Measurements from ENCODE around the gene ENPP6. TPM values are rescaled to one million over a fixed set of nuclear protein-coding genes. Genes with fewer than 3 reads are reported as not detected.
A peak's percentile ranks its signal among the peaks of the same experiment; 100 is the strongest.

The ENPP6 gene
- total RNA-seq, 1 donor from 2014 or later, result 0.61 TPM

DNA sequence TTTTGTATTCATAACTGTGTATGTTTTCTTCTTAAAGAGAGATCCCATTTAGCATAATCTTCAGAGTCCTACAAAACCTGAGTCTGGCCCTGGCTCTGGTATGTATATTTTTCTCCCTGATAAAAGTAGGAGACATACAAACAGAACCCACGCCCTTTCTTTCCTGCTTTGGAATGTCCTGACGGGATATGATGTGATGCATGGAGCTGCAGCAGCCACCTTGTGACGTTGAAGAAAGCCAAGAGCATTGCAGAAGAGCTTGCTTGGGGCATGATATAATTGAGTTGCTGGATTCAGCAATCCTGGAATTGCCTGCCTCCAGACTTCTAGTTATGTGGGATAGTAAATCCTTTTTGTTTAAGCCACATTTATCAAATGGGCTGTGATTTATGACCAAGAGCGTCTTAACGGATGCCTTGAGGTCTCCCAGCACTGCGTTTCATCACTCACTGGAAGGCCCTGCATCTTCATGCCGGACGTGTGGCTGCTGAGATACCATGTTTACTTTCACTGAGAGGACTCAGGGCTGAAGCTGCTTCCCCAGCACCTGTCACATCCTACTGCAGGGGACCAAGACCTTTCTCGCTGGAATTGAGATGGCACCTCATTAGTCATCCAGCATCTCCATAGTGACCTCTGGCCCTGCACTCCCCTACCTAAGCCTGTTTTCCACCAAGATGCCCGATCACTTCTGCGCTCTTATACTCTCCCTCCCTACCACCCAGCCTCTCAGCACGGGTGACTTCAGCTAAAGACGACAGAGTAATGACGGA lies 107.0 kb downstream of the ENPP6 start:
- H3K36me3 Mint-ChIP-seq (ENCODE audit: low read depth), result no peaks in the 10 kb centered on the region
- no peaks in the 10 kb centered on the region for H3K9me3 Mint-ChIP-seq
- H3K27ac Mint-ChIP-seq, result no peak overlapping the region
- intact Hi-C loops (cut with micrococcal nuclease), result no loop called here
- no peak for DNase-seq
- H3K4me1 Mint-ChIP-seq, result no peaks in the 10 kb centered on the region
- peaks cover 1% of the 10 kb centered on the region for H3K27me3 Mint-ChIP-seq
- no peak overlapping the region for H3K4me3 Mint-ChIP-seq

DNA sequence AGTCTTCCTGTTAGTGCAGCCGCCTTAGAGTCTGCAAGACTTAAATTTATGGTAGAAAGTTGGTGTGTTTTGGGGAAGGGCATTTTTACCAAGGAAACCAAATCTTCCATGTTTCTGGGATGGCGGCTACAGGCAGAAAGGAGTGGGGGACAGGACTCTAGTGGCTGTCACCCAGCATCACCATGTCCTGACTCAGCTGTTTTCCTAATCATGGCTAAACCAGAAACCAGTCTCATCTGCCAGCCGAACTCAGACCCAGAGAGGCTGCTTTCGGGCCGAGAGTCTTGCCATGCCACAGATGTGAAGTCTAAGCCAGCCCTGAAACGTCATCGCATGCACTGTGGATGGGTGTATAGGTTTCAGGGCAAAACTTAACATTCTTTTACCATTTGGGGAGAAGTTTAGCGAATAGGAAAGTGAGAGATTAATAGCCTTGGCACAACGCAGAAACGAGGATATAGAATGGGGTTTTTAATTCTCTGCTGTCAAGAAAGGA lies 109.6 kb downstream of the ENPP6 start:
- no peak for DNase-seq
- Mint-ChIP-seq H3K27ac (no peak overlapping the region), H3K4me1 (no peaks in the 10 kb centered on the region), H3K36me3 (ENCODE audit: low read depth) (no peaks in the 10 kb centered on the region), H3K27me3 (peaks cover 1% of the 10 kb centered on the region), H3K9me3 (no peaks in the 10 kb centered on the region), H3K4me3 (no peak overlapping the region)
- intact Hi-C loops (cut with micrococcal nuclease), result no loop called here

DNA sequence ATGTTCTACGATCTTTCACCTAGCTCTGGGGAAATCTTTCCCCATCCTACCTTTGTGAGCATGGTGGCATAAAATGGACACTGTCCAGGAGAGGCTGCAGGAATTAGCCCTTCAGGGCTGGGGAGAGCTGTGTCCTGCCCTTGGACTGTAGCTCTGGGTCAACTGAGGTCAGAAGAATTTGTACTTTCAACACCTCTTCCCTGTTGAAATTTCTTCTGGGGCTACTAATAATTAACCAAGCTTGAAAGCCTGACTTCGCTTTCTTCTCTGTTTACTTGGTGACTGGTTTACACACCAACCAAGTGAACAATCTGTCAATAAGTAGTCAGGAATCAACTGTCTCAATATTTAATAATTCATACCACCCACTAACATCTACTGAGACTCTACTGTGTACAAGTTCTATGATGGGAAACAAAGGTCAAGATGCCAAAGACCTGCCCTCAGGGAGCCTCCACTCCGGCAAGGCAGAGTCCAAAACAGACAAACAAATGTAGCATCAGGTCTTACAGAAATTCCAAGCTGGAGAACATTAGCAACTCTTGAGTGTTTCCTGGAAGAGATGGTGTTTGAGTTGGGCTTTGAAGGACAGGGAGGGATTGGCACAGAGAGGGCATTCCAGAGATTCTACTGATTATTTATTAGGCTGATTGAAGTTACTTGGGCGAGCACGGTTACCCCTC lies 113.1 kb downstream of the ENPP6 start:
- H3K9me3 Mint-ChIP-seq, result no peaks in the 10 kb centered on the region
- intact Hi-C loops (cut with micrococcal nuclease), result no loop called here

DNA sequence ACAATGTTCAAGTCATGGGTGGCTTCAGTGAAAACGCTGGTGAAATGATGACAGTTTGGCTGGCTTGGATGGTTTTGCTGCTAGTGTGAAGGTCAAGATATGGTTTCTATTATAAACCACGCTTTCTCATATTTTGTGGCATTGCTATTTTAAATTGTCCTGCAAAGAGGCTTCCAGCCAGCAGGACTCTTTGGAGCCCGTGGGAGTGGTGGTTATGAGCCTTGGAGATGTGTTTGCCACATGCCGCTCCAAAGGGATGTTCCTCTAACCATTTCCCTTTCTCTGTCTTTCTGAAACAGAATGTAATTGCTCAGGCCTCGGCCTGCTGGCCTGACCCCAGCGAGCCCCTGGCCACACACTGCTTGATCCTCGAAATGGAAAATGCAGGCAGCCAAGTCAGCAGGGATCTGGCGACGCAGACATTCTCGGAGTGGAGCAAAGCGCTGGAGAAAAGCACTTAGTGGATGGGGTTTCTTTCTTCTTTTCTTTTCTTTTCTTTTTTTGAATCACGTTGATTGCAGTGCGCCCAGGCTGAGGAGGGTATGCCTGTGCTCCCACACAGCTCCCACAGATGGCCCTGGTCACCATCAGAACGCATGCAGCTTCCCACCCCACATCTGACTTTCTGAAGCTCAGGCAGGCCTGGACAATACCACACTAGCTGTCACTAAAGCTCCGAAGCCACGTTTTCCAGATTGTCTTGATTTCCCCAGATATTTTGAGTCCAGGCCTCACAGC lies 114.0 kb downstream of the ENPP6 start:
- H3K4me1 Mint-ChIP-seq, result no peaks in the 10 kb centered on the region
- H3K27me3 Mint-ChIP-seq, result no peaks in the 10 kb centered on the region
- no peak overlapping the region for H3K27ac Mint-ChIP-seq
- H3K36me3 Mint-ChIP-seq (ENCODE audit: low read depth), result no peaks in the 10 kb centered on the region
- intact Hi-C loops (cut with micrococcal nuclease), result no loop called here
- no peak for DNase-seq
- H3K4me3 Mint-ChIP-seq, result no peak overlapping the region
- no peaks in the 10 kb centered on the region for H3K9me3 Mint-ChIP-seq

More for the DNA sequence above, 113.1 kb downstream of the ENPP6 start:
- no peaks in the 10 kb centered on the region for H3K27me3 Mint-ChIP-seq
- no peaks in the 10 kb centered on the region for H3K36me3 Mint-ChIP-seq (ENCODE audit: low read depth)
- no peak overlapping the region for H3K27ac Mint-ChIP-seq
- H3K4me1 Mint-ChIP-seq, result no peaks in the 10 kb centered on the region
- no peak overlapping the region for H3K4me3 Mint-ChIP-seq
- no peak for DNase-seq

DNA sequence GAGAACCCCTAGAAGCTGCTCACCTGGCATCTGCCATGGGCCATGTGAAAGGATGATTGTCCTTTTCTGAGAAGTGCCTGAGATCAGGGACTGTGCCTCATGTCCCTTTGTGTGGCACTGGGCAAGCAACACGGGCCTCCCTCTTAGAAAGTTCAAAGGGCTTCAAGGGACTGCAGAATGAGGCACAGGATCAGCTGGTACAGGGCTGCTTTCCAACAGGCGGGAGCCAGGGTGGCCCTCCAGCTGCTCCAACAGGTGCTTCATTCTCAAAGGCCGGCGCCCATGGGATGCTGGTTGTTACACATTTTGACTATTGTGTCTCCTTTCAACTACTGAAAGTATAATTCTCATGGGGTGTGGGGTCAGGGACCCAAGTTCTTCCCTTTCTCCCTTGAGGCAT lies 114.7 kb downstream of the ENPP6 start:
- DNase-seq, result no peak
- Mint-ChIP-seq H3K9me3 (no peaks in the 10 kb centered on the region), H3K4me1 (no peaks in the 10 kb centered on the region), H3K36me3 (ENCODE audit: low read depth) (no peaks in the 10 kb centered on the region), H3K27me3 (no peaks in the 10 kb centered on the region), H3K27ac (no peak overlapping the region), H3K4me3 (no peak overlapping the region)
- intact Hi-C loops (cut with micrococcal nuclease), result no loop called here

DNA sequence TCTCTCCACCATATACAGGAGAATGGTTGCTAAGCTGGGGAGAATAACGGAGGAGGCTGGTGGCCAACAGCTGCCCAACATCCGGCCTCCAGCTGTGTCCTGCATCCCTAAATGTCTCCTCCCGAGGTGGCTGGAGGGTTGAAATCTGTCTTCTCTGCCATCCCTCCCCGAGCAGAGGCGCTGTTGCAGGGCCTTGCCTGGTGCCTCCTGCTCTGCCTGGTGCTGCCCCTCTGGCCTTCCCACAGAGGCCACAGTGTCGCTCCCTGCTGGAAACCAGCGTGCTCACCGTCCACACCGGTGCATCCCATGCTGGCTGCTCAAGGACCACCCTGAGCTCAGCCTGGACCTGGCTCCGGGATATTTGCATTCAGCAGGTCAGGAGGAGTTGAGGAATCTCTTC lies 115.2 kb downstream of the ENPP6 start:
- intact Hi-C loops (cut with micrococcal nuclease), result no loop called here
- DNase-seq, result no peak
- H3K27ac Mint-ChIP-seq, result no peak overlapping the region
- H3K27me3 Mint-ChIP-seq, result no peaks in the 10 kb centered on the region
- no peaks in the 10 kb centered on the region for H3K36me3 Mint-ChIP-seq (ENCODE audit: low read depth)
- H3K4me1 Mint-ChIP-seq, result no peaks in the 10 kb centered on the region
- no peak overlapping the region for H3K4me3 Mint-ChIP-seq
- H3K9me3 Mint-ChIP-seq, result no peaks in the 10 kb centered on the region

DNA sequence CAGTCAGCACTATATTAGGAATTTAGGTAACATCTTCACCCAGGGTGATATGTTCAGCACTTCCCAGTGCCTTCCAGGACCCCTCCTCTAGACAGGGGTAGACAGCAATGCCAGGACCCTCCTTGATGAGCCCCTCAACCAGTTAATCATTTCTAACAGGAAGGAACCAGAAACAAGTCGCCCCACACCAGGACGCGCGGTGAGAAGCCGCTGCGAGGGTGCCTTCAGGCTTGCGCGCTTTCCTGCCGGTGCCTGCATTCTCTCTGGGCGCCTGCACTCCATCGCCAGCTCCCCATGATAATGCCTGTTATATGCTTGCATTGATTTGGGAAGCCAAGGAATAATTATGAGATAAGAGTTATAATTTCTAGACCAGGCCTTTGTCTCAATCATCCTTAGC lies 116.0 kb downstream of the ENPP6 start:
- H3K4me3 Mint-ChIP-seq, result no peak overlapping the region
- intact Hi-C loops (cut with micrococcal nuclease), result no loop called here
- H3K4me1 Mint-ChIP-seq, result peaks cover 2% of the 10 kb centered on the region
- H3K9me3 Mint-ChIP-seq, result no peaks in the 10 kb centered on the region
- H3K27me3 Mint-ChIP-seq, result peaks cover 4% of the 10 kb centered on the region
- no peak for DNase-seq
- no peaks in the 10 kb centered on the region for H3K36me3 Mint-ChIP-seq (ENCODE audit: low read depth)
- H3K27ac Mint-ChIP-seq, result no peak overlapping the region

DNA sequence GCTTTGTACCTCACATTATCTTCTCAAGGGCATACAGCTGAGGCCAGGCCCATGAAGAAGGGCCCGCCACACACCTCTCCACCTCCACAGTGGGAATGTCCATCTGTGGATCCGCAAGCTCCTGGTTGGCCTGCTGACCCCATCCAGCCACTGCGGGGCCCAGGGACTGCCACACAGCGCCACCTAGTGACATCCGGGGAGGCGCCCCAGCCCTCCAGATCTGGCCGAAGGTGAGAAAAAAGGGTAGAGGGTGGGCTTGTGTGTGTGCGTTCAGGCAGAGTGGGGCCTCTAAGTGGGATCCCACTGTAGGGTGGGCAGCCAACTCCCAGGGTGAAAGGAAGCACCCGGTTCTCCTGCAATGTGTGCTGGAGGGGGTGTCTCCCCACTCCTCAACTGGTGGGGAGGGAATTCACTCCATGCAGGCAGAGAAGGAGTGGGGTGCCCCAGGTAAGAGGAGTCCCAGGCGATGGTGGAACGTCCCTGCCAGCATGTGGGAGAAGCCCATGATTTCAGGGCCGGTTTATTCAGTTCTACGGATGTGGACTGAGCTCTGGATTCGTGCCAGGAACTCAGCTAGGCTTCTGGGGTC lies 117.3 kb downstream of the ENPP6 start:
- Mint-ChIP-seq H3K36me3 (ENCODE audit: low read depth) (no peaks in the 10 kb centered on the region), H3K4me1 (peaks cover 2% of the 10 kb centered on the region), H3K27ac (no peak overlapping the region), H3K27me3 (peaks cover 12% of the 10 kb centered on the region), H3K9me3 (no peaks in the 10 kb centered on the region), H3K4me3 (no peak overlapping the region)
- intact Hi-C loops (cut with micrococcal nuclease), result loop anchor here (1.0 kb wide), 1 partner anchor 260 kb away; no protein-coding TSS in a partner anchor
- DNase-seq, result peak; percentile 79

DNA sequence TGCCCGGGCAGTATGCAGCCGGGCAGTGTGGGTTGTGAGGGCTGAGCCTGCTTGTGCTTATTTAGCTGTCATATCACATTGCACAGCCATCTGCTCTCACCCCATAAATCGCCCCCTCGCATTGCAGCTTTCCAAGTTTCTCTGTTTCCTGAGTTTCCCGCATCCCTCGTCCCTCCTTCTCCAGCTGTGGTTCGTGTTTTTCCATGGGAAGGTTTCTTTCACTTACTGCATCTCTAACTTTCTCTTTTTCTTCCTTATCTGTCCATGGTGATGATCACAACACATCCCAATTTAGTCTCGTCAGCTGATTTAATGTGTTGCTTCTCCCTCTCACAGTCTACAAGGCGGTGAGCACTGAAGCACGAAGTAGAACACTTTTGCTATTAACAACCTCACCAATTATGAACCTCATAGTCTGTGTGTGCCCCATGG lies 118.1 kb downstream of the ENPP6 start:
- H3K27ac Mint-ChIP-seq, result no peak overlapping the region
- no peaks in the 10 kb centered on the region for H3K9me3 Mint-ChIP-seq
- no peaks in the 10 kb centered on the region for H3K36me3 Mint-ChIP-seq (ENCODE audit: low read depth)
- intact Hi-C loops (cut with micrococcal nuclease), result no loop called here
- no peak for DNase-seq
- peaks cover 15% of the 10 kb centered on the region for H3K27me3 Mint-ChIP-seq
- H3K4me3 Mint-ChIP-seq, result no peak overlapping the region
- H3K4me1 Mint-ChIP-seq, result peaks cover 2% of the 10 kb centered on the region

DNA sequence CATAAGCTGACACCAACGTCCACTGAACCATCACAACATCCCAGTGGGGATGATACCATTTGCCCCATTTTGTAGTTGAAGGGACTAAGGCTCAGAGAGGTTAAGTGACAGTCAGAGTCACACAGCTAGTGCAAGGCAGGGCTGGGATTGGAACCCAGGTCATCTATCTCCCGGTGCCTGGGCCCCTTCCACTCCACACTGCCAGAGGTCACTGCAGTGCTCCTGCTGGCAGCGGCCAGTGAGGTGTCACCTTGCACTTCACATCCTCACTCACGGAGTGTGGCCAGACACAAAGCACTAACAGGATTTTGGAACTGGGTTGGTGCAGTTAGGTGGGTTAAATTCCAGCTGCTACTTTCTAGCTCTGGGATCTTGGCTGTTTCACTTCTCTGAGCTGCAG lies 118.7 kb downstream of the ENPP6 start:
- no peak for DNase-seq
- peaks cover 2% of the 10 kb centered on the region for H3K4me1 Mint-ChIP-seq
- peaks cover 15% of the 10 kb centered on the region for H3K27me3 Mint-ChIP-seq
- no peaks in the 10 kb centered on the region for H3K9me3 Mint-ChIP-seq
- H3K27ac Mint-ChIP-seq, result no peak overlapping the region
- no peaks in the 10 kb centered on the region for H3K36me3 Mint-ChIP-seq (ENCODE audit: low read depth)
- intact Hi-C loops (cut with micrococcal nuclease), result no loop called here
- H3K4me3 Mint-ChIP-seq, result no peak overlapping the region

DNA sequence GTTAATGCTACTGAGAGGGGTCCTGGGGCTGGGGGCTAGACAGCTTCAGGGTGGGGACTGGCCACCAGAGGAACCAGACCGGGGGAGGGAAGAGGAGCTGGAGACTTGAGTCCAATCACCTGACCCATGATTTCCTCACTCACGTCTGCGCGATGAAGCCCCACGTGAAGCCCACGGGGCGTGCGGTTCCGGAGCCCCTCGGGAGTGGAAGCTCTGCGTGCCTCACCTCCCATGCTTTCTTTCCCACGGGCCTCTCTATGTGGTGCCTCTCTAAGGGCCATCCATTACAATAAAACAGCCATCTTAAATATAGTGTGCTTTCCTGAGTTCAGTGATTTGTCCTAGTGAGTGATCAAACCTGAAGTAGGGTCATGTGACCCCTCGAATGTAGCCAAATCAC lies 119.9 kb downstream of the ENPP6 start:
- DNase-seq, result no peak
- H3K27ac Mint-ChIP-seq, result no peak overlapping the region
- peaks cover 2% of the 10 kb centered on the region for H3K4me1 Mint-ChIP-seq
- peaks cover 15% of the 10 kb centered on the region for H3K27me3 Mint-ChIP-seq
- intact Hi-C loops (cut with micrococcal nuclease), result no loop called here
- peak overlapping the region; percentile 70 for H3K4me3 Mint-ChIP-seq
- no peaks in the 10 kb centered on the region for H3K36me3 Mint-ChIP-seq (ENCODE audit: low read depth)
- no peaks in the 10 kb centered on the region for H3K9me3 Mint-ChIP-seq

DNA sequence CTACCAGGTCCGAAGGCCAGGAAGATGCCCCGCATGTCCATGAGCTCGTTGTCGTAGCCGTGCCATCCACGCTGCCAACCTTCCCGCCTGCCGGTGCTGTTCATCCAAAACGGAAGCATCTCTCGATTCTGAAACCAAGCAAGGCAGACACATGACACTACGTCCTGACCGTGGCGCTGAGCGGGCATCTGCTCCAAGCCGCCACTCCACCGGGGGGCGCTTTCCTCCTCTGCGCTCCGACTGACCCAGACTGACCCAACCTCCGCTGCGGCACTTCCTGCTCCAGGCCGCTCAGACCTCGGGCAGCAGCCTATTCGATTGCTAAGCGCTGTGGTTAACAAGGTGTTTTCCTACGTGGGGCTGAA lies 120.5 kb downstream of the ENPP6 start:
- Mint-ChIP-seq H3K4me3 (peak overlapping the region; percentile 70), H3K27ac (no peak overlapping the region), H3K36me3 (ENCODE audit: low read depth) (no peaks in the 10 kb centered on the region), H3K9me3 (no peaks in the 10 kb centered on the region), H3K4me1 (peaks cover 2% of the 10 kb centered on the region), H3K27me3 (peaks cover 15% of the 10 kb centered on the region)
- intact Hi-C loops (cut with micrococcal nuclease), result no loop called here
- DNase-seq, result peak; percentile 75

DNA sequence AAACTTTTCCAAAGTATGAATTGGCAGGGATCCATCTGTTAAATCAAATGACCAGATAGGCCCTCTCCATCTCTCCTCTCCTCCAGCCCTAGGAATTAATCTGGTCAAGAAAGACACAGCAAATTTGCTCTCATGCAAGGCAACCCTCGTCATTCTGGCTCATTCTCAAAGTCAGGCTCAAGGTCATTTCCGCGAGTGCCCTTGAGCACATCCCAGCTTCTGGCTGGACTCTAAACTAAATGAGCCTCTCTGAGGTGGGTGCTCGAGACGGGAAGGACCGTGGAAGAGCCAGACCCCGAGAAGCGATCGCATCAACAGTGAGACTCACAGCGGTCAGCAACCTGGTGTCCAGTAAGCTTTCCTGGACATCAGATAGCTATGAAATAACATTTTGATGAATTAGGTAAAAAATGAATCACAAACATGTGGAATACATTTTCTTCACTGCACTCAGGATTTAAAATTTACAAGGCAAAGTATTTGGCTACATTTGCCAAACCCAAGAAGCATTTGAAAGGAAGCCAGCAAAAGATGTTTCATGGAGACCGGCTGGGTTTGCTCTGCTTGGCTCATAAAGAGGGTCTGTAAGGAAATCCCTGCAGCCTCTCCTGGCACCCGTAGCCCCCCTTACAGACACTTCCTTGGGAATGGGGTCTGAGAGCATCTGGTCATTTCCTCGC lies 121.0 kb downstream of the ENPP6 start:
- no peaks in the 10 kb centered on the region for H3K36me3 Mint-ChIP-seq (ENCODE audit: low read depth)
- no peak overlapping the region for H3K27ac Mint-ChIP-seq
- DNase-seq, result no peak
- no peaks in the 10 kb centered on the region for H3K9me3 Mint-ChIP-seq
- peaks cover 2% of the 10 kb centered on the region for H3K4me1 Mint-ChIP-seq
- H3K4me3 Mint-ChIP-seq, result peak overlapping the region; percentile 70
- intact Hi-C loops (cut with micrococcal nuclease), result no loop called here
- H3K27me3 Mint-ChIP-seq, result peaks cover 15% of the 10 kb centered on the region
